Keratinocyte (primary cell): ENCODE data around the gene KCNC4.

Source experiments
- EZH2 ChIP-seq: IDR thresholded peaks from one replicate; pipeline ENCODE4 v1.6.1; 2012; ENCODE audit warnings: inconsistent platforms, mild to moderate bottlenecking, low read length, moderate library complexity
- TF ChIP-seq, protein P1 (sequence below), 3 experiments: IDR thresholded peaks in 1 of 3; conservative IDR thresholded peaks in 1 of 3; optimal IDR thresholded peaks in 1 of 3; 2 replicates in 2 of 3; 3 replicates in 1 of 3; pipeline versions ENCODE3 to v1.5.1; 2011; ENCODE audit warnings: low read length in 3 of 3, mild to moderate bottlenecking in 3 of 3, moderate library complexity in 2 of 3, control low read depth in 1 of 3, inconsistent platforms in 1 of 3; ENCODE audit not compliant: insufficient read depth in 2 of 3; ENCODE audit errors: extremely low read depth in 1 of 3

DNA sequence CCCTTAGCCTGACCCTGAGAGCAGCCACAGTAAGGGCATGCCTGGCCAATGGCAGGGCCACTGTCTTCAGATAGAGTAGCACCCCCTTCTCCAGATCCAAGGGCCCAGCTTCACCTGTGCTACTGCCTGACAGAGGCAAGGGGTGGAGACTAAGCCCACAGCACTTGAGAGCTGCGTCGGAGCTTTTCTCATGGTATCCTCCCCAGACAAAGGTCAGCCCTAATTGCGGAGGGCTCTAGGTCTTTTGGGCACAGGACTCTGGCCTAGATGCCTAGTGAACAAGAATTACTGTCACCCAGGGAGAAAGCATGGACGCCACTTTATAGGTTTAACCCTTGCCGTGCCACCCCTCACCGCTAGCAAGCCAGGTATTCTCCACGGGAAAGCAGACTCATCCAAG, 15.1 kb downstream of the KCNC4 start:
- TF ChIP-seq, protein P1, sequence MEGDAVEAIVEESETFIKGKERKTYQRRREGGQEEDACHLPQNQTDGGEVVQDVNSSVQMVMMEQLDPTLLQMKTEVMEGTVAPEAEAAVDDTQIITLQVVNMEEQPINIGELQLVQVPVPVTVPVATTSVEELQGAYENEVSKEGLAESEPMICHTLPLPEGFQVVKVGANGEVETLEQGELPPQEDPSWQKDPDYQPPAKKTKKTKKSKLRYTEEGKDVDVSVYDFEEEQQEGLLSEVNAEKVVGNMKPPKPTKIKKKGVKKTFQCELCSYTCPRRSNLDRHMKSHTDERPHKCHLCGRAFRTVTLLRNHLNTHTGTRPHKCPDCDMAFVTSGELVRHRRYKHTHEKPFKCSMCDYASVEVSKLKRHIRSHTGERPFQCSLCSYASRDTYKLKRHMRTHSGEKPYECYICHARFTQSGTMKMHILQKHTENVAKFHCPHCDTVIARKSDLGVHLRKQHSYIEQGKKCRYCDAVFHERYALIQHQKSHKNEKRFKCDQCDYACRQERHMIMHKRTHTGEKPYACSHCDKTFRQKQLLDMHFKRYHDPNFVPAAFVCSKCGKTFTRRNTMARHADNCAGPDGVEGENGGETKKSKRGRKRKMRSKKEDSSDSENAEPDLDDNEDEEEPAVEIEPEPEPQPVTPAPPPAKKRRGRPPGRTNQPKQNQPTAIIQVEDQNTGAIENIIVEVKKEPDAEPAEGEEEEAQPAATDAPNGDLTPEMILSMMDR (optimal IDR thresholded peaks at IDR 0.05 in 1 of 3, IDR thresholded peaks at IDR 0.05 in 1 of 3, conservative IDR thresholded peaks at IDR 0.05 in 1 of 3; ENCODE audit: extremely low read depth in 1 of 3, insufficient read depth in 2 of 3, low read length in 3 of 3) = no peak
- no peak for TF ChIP-seq EZH2
